ENCODE data around the gene MYT1.

GRCh38 chr20:64254156-64254555, 89.9 kb downstream of the MYT1 start:
- no peak for TF ChIP-seq CTCF (IDR thresholded peaks at IDR 0.05)
- no peak for TF ChIP-seq POLR2A (IDR thresholded peaks at IDR 0.05)
